ENCODE data around the gene CCDC85B. TPM values are rescaled to one million over a fixed set of nuclear protein-coding genes. Genes with fewer than 3 reads are reported as not detected.

The CCDC85B gene
- polyA plus RNA-seq, 1 donor: 22.2 TPM

Other genes with a start within 250 kb of the CCDC85B start
- 50.6 TPM for gene RELA, start 227.8 kb upstream of the CCDC85B start, polyA plus RNA-seq (ENCODE audit: insufficient read length)
- gene KAT5, start 178.4 kb upstream of the CCDC85B start, polyA plus RNA-seq (ENCODE audit: insufficient read length): 39.2 TPM
- gene RNASEH2C, start 169.9 kb upstream of the CCDC85B start, polyA plus RNA-seq (ENCODE audit: insufficient read length): 25.7 TPM
- gene AP5B1, start 109.7 kb upstream of the CCDC85B start, polyA plus RNA-seq (ENCODE audit: insufficient read length): 2.1 TPM
- not detected for gene OVOL1, start 103.6 kb upstream of the CCDC85B start, polyA plus RNA-seq (ENCODE audit: insufficient read length)
- 1.6 TPM for gene SNX32, start 56.7 kb upstream of the CCDC85B start, polyA plus RNA-seq (ENCODE audit: insufficient read length)
- gene CFL1, start 32.5 kb upstream of the CCDC85B start, polyA plus RNA-seq (ENCODE audit: insufficient read length): 626 TPM
- 52.3 TPM for gene MUS81, start 30.2 kb upstream of the CCDC85B start, polyA plus RNA-seq (ENCODE audit: insufficient read length)
- gene EFEMP2, start 17.9 kb upstream of the CCDC85B start, polyA plus RNA-seq (ENCODE audit: insufficient read length): 87.9 TPM
- 0.81 TPM for gene CTSW, start 10.8 kb upstream of the CCDC85B start, polyA plus RNA-seq (ENCODE audit: insufficient read length)
- gene FIBP, start 2.2 kb upstream of the CCDC85B start, polyA plus RNA-seq (ENCODE audit: insufficient read length): 59.8 TPM
- gene FOSL1, start 9.7 kb downstream of the CCDC85B start, polyA plus RNA-seq (ENCODE audit: insufficient read length): 0.54 TPM
- gene C11orf68, start 28.4 kb downstream of the CCDC85B start, polyA plus RNA-seq (ENCODE audit: insufficient read length): 36.2 TPM
- 82.7 TPM for gene DRAP1, start 28.8 kb downstream of the CCDC85B start, polyA plus RNA-seq (ENCODE audit: insufficient read length)
- 0.32 TPM for gene TSGA10IP, start 54.8 kb downstream of the CCDC85B start, polyA plus RNA-seq (ENCODE audit: insufficient read length)
- gene SART1, start 71.1 kb downstream of the CCDC85B start, polyA plus RNA-seq (ENCODE audit: insufficient read length): 46.2 TPM
- gene EIF1AD, start 111.5 kb downstream of the CCDC85B start, polyA plus RNA-seq (ENCODE audit: insufficient read length): 17.6 TPM
- 217 TPM for gene BANF1, start 111.8 kb downstream of the CCDC85B start, polyA plus RNA-seq (ENCODE audit: insufficient read length)
- gene CST6, start 121.3 kb downstream of the CCDC85B start, polyA plus RNA-seq (ENCODE audit: insufficient read length): not detected
- gene CATSPER1, start 135.8 kb downstream of the CCDC85B start, polyA plus RNA-seq (ENCODE audit: insufficient read length): 0.12 TPM
- gene GAL3ST3, start 158.5 kb downstream of the CCDC85B start, polyA plus RNA-seq (ENCODE audit: insufficient read length): 0.34 TPM
- gene SF3B2, start 161.7 kb downstream of the CCDC85B start, polyA plus RNA-seq (ENCODE audit: insufficient read length): 128 TPM
- 37.1 TPM for gene PACS1, start 179.6 kb downstream of the CCDC85B start, polyA plus RNA-seq (ENCODE audit: insufficient read length)

All from hindlimb muscle (tissue), 1 donor.